Activated T-cell treated with anti-CD3 and anti-CD28 coated beads for 1 hour (primary cell): ENCODE data around the gene TRNP1.
"Not testable (repeated sequence)": the region's sequence is repeated elsewhere in the genome, so short reads cannot be mapped to it uniquely, and the experiment has no call there.

Experiments
- DNase-seq: peaks from one replicate; pipeline ENCODE4 v3.0.0-alpha.2; 2020; ENCODE audit warnings: low read depth

TRNP1 gene, protein sequence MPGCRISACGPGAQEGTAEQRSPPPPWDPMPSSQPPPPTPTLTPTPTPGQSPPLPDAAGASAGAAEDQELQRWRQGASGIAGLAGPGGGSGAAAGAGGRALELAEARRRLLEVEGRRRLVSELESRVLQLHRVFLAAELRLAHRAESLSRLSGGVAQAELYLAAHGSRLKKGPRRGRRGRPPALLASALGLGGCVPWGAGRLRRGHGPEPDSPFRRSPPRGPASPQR

DNA sequence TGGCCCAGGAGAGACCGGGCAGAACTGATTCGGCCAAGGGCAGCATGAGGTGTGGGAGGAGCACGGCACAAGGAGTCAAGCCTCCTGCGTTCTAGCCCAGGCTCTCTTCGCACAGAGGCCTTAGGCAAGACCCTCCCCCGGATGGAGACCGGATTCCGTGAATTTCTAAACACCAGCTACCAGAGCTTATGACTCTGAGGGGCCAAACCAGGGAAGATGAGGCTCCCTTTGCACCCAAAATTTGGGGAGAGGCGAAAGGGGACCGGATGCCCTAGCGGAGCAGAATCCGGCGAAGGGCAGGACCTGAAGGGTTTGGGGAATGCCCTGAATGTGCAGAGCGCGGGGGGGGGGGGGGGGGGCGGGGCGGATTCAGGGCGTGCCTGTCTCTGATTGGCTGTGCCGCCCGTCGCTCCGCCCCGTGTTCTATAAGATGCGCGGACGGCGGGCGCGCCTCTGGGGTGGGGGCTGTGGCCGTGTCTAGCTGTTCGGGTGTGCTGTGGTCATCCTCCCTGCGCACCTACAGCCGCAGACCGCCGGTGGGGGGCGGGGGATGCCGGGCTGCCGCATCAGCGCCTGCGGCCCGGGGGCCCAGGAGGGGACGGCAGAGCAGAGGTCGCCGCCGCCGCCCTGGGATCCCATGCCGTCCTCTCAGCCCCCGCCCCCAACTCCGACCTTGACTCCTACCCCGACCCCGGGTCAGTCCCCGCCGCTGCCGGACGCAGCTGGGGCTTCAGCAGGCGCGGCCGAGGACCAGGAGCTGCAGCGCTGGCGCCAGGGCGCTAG is at the start of gene TRNP1:
Gene TRNP1 (plus strand): TSS at position 456 of the 783 bp plus-strand sequence. CDS start 95 bp downstream, at position 551.
- DNase-seq = peak; percentile 57

DNA sequence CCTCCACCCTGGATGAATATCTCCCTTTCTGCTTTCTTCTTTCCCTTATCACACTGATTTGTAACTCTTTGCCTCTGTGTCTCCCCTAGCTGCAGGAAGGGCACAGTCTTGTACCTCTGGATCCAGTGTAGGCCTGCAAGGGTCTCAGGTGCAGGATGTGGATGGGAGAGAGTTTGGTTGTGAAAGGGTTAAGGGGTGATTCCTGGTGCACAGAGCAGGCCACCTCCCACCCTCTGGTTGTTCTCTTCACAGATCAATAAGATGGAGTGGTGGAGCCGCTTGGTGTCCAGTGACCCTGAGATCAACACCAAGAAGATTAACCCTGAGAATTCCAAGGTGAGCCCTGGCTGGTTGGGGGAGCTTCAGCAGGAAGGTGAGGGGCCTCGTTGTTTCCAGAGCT is 48.4 kb upstream of the TRNP1 start:
- DNase-seq = no peak

DNA sequence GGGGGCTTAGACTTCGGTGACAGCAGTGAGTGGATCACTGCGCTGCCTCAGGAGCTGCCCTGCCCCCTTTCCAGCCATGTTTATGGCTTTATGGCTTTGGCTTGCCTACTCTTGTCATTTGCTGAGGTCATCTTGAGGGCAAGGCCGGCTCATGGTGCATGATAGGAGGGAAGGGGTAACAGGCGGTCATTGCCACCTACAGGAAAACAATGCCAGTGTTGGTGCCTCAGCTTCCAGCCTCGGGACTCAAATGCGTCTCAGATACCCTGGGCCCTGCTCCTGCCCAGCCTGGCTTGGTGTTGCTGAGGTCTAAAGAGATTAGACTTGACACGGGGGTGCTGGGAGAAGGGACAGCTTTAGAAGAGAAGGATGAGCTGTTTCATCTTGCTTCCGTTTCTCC is 47.8 kb upstream of the TRNP1 start:
- DNase-seq = no peak

DNA sequence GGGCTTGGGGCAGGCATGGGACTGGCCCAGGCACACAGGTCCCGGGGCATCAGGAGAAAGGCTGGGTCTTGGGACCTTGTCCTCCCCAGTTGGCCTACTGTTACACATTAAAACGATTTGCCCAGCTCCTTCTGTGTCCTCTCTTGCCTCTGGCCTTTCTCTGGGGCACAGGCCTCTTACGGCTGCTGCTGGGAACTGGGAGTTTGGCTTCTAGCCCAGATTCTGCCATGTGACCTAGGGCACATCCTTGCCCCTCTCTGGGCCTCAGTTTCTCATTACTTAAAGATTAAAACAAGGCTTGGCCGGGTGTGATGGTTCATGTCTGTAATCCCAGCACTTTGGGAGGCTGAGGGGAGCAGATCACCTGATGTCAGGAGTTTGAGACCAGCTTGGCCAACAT is 47.2 kb upstream of the TRNP1 start:
- DNase-seq = no peak

DNA sequence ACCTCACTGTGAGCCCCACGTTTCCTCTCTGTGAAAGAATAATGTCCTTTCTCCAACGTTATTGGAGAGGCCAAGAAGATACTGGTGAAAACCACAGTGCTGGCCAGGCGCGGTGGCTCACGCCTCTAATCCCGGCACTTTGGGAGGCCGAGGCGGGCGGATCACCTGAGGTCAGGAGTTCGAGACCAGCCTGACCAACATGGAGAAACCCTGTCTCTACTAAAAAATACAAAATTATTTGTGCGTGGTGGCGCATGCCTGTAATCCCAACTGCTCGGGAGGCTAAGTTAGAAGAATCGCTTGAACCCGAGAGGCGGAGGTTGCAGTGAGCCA is 44.8 kb upstream of the TRNP1 start:
- DNase-seq = not testable (repeated sequence)

DNA sequence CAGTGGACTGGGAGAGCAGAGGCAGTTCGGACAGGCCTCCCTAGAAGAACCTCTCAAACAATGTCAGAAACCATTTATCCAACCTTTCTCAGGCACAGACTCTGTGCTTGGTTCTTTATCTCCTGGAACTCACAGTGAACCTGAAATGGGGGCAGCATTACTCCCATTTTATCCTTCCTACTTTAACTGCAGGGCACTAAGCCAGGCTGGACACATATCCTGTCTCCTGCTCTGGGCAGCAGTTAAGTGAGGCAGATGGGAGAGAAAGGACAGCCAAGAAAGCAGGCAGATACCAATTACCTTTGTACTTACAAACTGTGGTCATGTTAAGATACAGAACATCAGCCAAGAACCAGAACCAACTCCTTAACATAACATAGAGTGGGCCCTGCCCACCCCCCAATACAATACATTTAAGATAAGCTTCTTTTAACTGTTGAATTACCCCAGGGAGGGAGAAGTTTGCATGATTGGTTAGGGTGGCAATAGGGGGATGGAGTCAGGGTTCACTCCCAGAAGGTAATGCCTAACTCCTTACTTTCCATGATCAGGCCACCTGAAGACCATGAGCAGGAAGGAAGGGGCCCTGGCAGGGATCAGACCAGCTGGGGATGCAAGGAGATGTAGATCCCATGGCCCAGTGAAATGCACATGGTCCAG is 44.1 kb upstream of the TRNP1 start:
- DNase-seq = no peak

DNA sequence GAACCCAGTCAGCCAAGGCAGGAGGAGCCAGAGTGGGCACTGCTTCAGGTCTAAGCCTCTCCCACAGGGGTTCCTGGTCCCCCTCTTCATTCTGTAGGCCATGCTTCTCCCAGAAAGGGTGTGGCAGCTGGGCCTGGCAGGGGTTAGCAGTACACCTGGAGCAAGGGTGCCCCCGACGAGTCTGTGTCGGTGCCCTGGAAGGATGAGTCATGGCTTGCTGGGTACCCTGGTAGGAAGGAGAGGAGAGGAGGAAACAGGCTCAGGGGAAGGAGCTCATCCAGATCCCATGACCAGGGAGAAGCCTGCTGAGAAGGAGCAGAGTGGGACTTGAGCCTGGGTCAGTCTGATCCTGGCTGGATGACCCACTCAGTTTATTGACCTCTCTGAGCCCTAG is 43.6 kb upstream of the TRNP1 start:
- no peak for DNase-seq

DNA sequence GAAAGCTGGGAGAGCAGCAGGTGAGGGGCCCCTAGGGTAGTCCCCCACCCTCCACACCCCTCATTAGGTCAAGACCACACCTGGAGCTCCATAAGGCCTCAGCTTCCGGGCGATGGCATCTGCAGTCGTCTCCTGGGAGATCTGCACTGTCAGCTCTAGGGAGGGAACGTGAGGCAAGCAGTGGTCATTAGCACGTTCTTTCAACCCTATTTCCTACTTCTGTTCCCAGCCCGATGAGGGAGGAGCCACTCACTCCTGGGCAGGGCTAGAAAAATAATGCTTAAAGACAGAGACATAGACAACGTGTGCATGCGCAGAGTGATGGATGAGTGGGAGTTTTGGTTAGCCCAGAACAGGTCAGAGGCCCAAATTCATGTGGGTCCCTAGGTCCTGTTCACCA is 42.9 kb upstream of the TRNP1 start:
- no peak for DNase-seq

DNA sequence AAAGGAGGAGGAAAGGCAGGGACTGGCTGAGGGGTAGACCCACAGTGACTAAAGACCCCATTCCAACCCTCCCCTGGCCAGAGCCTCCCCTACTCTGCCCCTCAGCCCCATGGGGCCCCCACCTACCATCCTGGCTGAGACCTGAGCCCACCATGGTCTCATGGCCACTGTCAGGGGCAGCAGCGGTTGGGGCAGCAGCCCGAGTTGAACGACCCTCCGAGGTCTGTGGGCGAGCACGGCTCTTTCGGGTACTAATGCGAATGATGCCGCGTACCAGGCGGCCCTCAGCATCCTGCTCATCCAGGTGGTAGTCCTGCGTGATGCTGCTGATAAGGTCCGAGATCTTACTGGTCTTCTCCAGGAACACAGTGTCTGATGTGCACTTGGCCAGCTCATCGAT is 42.3 kb upstream of the TRNP1 start:
- DNase-seq = no peak

DNA sequence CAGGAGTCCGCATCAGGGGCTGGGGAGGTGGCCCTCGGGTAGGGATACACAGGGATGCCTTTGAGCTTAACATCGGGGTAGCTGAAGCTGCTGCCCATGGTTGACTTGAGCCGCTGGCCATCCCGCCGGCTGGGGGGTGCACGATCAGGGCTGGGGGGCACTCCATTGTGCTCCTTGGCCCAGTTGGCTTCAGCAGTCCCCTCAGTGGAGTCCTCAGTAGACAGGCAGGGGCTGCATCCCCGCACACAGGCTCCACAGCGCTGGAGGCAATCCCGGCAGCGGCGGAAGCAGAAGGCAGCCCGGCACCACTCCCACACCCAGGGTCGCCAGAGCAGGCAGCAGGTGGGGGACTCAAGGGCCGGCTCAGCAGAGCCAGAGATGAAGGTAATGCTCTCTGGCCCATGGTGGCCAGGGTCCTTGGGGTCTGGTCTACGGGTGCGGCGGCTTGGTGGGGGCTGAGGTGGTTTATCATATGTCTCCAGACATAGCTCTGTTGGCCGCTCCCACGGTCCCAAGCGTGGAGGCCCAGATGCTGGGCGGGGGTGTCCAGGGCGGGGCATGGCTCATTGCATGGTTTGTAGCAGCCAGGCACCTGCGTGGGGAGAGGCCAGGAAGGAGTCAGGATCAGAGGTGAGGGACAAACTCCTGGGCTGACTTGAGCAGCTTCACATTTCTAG is 41.5 kb upstream of the TRNP1 start:
- DNase-seq = no peak

DNA sequence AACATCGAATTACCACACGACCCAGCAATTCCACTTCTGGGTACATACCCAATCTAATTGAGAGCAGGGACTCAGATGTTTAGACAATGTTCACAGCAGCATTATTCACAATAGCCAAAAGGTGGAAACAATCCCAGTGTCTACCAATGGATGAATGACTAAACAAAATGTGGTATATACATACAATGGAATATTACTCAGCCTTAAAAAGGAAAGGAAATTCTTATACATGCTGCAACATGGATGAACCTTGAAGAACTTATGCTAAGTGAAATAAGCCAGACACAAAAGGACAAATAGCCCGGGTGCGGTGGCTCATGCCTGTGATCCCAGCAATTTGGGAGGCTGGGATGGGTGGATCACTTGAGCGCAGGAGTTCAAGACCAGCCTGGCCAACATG is 40.1 kb upstream of the TRNP1 start:
- no peak for DNase-seq

DNA sequence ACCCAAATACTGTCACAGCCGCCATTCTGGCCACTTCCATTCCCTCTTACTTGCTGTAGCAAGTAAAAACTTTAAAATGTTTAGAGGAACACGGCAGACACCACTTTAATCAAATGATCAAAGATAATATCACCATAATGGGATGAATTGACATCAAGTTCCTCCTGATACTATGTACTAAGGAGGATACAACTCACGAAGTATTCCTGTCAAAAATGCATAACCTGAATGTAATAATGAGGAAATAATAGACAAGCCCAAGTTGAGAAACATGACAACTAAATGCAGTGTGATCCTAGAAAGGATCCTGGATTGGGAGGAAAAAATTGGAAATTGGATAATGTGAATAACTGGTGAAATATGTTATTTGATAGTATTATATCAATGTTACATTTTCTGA is 37.2 kb upstream of the TRNP1 start:
- DNase-seq = no peak

DNA sequence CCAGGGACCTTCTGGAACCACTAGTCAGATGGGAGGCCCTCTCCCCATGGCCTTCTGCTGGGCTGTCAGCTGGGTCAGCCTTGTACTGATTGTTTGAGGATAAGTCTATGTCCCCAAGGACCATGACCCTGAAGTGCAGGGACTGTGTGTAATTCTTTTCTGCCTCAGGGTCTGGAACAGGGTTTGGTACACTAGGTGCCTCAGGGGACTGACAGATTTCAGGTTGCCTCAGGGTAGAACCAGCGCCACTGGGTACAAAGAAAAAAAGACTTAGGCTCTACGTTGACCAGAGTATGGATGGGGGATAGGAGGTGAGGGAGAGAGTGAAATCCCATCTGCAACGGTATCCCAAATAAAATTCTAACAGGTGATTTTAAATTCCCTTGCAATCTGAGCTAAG is 36.2 kb upstream of the TRNP1 start:
- no peak for DNase-seq

DNA sequence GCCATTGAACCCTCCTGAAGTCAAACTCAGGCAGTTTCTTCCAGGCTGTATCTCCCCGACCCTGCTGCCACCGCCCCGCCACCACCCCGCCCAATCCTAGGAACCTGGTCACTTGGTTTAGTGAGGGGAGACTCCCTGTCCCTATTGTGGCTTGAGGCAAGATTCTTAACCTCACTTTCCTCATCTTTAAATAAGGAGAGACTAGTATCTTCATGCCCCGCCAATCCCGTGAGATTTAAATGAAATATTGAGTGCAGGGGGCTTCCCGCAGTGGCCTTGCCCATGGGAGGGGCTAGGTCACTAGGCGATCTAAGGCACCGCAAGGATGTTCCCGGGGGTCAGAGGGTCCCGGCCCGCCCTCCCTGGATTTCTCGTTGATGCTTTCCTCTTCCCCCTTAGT is 34.2 kb upstream of the TRNP1 start:
- DNase-seq = no peak

DNA sequence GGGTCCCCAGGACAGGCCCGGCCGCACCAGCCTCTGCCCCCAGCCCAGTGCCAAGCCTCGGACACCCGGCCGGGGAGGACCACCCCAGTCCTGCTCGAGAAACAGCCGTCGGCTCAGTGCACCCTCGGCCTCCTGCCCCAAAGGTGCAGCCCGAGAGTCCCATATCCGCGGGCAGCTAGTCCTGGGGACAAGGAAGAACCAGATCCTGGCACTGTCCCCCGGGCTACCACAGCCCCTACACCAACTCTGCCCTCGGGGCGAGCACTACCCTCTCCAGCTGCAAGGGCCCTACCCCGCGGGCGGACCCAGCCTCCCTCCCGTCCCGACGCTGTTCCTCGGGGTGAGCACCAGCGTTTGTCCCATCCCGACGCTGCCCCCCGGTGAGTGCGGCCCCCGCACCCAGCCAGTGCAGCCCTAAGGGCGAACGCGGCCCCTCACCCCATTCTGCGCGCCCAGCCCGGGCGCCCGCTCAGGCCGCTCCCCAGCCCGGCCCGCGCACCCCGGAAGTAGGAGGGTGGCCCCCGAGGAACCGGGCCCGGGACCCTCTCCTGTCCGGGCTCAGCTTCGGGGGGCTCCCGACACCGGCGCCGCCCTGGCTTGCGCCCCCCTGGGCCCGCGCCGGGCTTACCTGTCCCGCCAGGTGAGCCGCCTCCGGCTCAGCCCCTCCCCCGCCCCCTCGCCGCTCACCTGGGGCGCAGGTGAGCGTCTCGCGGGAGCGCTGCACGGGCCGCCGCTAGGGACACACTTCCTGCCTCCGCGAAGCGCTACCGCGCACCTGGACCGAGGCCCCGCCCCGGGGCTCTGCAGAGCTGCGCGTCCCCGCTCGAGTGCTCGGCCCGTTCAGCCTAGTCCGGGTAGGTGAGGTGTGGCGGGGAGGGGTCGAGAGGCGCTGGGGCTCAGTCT is 33.5 kb upstream of the TRNP1 start, which contains the start of gene KDF1:
Gene KDF1 (minus strand): TSS at position 747 of the 903 bp plus-strand sequence. CDS start 8,088 bp downstream, outside the sequence.
- peak; percentile 44 for DNase-seq

DNA sequence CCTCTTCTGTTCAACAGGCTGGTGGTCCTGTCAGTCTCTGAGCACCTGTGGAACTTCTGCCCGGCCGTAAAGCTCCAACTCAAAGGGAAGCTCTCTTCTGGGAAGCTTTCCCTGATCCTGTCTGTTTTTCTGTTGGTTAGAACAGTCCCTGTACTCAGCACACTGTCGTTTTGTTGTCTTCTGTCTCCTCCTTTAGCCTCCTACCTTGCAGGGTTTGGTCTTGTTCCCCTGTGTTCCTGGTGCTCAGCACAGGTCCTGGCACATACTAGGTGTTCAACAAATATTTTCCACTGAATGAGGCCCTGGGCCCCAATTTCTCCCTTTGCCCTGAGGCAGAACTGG is 32.9 kb upstream of the TRNP1 start:
- no peak for DNase-seq

DNA sequence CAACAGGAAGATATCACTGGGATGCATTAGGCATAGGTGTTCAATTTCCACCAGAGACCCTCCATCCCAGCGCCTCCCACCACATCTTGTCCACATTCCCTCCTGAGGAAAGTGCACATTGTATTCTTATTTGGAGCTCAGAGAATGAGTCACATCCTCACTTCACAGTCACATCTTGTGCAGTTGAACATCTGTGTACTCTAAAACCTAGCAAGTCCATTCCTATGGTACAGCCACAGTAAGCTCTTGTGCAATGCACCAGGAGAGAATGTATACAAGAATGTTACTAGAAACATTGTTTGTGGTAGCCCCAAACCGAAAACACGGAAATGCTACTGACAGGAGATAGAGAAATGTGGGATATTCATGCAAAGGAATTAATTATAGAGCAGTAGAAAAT is 31.7 kb upstream of the TRNP1 start:
- DNase-seq = no peak

DNA sequence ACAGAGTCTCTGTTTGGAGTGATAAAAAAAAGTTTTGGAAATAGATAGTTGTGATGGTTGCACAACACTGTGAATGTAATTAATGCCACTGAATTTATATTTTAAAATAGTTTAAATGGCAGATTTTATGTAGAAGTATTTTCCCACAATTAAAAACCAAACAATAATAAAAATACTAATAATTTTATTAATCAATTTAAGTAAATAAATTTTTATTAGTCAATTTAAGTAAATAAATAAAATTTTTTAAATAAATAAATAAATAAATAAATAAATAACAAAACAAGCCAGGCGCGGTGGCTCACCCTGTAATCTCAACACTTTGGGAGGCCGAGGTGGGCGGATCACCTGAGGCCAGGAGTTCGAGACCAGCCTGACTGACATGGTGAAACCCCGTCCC is 28.3 kb upstream of the TRNP1 start:
- no peak for DNase-seq

DNA sequence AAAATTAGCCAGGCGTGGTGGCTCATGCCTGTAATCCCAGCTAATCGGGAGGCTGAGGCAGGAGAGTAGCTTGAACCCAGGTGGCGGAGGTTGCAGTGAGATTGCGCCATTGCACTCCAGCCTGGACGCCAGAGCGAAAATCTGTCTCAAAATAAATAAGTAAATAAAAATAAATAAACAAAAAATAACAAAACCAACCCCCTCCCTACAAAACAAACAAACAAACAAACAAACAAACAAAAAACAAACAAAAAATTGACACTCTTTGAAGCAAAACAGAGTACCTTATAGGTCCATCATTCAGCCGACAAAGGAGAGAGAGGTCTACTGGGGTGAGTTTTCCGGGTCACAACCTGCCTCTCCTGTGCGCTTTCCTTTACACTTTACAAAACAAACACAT is 27.9 kb upstream of the TRNP1 start:
- DNase-seq = no peak

DNA sequence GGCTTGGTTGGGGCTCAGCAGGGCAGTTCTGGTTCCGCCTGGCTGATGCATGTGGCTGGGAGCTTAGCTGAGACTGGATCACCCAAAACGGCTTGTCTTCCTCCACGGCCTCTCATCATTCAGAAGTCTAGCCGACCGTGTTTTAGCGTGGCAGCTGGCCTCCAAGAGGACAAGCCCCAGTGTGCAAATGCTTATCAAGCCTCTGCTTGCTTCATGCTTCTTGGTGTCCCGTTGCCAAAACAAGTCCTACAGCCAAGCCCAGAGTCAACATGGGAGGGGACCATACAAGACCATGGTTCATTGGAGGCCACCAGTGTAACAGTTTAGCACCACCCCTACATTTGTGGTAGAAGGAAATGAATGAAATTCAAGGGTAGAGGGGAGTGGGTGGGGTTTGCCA is 22.7 kb upstream of the TRNP1 start:
- no peak for DNase-seq

DNA sequence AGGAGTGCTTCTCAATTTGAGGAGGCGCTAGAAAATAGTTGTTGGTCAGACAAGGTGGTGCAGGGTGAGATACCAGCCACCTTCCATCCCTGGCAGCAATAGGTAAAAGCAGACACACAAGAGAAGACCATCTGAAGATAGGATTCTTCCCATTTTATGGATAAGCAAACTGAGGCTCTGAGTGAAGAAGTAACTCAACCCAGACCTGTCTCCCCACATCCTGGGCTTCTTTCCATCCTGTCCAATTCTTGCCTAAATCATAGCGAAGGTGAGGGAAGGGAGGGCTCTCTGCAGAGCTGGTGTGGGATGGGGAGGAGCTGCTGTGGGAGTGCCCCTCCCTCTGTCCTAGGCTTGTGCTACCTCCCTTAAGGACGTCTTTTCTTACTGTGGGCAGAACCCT is 21.9 kb upstream of the TRNP1 start:
- no peak for DNase-seq

DNA sequence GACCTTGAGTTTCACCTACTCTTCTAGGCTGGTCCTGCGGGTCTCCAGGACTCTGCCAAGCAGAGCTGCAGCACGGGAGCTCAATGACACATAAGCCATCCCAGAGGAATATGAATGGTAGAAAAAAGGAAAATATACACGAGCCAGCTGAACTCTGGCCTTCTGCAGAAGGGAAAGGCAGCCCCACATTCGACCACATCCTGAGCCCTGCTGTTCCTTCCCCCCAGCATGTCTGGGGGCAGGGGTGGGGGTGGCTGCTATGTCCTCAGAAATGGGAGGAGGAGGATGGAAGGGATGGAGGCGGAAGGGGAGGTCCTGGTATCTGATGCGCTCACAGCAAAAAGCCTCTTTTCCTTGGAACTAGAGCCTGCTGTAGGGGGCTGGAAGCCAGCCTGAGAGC is 21.1 kb upstream of the TRNP1 start:
- DNase-seq = no peak
